ENCODE data around the gene ZFHX3. TPM values are rescaled to one million over a fixed set of nuclear protein-coding genes. Genes with fewer than 3 reads are reported as not detected.

ZFHX3 gene
- total RNA-seq, 6 experiments from 2014 or later, result 14.5 to 25.8 (median 15.8) TPM

DNA sequence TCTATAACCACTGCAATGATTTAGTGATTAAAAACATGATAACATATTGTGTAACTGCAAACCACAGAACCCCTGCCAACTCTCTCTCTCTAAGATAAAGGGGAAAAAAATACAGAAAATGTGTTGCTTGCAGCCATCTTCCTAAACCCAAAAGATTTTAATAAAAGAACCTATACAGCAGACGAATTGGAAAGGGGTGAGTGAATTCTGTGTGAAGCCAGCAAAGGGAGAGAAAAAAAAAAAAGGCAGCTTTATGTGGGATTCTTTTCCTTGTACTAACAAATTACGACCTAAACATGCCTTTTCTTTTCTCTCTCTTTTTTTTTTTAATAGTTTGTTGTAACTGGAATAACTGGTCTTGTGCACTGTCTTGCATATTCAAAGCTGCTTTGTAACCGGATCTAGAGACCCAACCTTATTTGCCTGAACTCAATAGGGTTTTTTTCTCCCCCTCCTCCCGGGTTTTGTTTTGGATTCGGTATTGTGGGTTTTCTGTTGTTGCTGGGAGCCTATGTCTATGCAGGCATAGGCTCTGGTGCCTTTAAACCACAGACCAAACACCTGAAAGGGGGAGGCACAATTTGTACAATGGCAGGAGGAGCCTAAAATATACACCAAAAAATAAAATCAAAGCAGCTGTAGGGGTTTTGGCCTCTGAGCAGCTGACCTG is 7.0 kb upstream of the ZFHX3 start:
- H3K27ac Mint-ChIP-seq, result peak overlapping the region; percentile 46
- H3K9me3 Mint-ChIP-seq, result no peaks in the 10 kb centered on the region
- TF ChIP-seq, protein P1, sequence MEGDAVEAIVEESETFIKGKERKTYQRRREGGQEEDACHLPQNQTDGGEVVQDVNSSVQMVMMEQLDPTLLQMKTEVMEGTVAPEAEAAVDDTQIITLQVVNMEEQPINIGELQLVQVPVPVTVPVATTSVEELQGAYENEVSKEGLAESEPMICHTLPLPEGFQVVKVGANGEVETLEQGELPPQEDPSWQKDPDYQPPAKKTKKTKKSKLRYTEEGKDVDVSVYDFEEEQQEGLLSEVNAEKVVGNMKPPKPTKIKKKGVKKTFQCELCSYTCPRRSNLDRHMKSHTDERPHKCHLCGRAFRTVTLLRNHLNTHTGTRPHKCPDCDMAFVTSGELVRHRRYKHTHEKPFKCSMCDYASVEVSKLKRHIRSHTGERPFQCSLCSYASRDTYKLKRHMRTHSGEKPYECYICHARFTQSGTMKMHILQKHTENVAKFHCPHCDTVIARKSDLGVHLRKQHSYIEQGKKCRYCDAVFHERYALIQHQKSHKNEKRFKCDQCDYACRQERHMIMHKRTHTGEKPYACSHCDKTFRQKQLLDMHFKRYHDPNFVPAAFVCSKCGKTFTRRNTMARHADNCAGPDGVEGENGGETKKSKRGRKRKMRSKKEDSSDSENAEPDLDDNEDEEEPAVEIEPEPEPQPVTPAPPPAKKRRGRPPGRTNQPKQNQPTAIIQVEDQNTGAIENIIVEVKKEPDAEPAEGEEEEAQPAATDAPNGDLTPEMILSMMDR (IDR thresholded peaks at IDR 0.05), result no peak
- peak overlapping the region; percentile 54 for H3K4me3 Mint-ChIP-seq
- H3K27me3 Mint-ChIP-seq (ENCODE audit: insufficient read depth), result peaks cover 6% of the 10 kb centered on the region; the same call in 1 of the 2 replicates
- peak; percentile 50 for DNase-seq
- no peaks in the 10 kb centered on the region for H3K36me3 Mint-ChIP-seq (ENCODE audit: low read depth)
- H3K4me1 Mint-ChIP-seq (ENCODE audit: low read depth), result peaks cover 11% of the 10 kb centered on the region

DNA sequence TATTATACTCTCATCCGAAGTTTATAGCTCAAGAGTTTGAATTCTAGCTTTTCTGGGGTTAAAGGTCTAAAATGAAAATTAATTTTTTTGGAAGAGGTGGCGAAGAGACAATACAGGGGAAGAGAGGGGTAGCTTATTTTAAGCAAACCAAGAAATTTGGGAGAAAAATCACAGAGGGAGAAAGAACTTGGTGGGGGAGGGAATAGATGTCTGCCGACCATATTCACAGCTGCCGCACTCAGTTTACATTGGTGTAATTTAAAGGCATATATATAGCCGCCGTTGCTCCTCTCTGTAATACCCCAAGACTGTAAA is 6.5 kb upstream of the ZFHX3 start:
- Mint-ChIP-seq H3K4me1 (ENCODE audit: low read depth) (peaks cover 6% of the 10 kb centered on the region), H3K36me3 (ENCODE audit: low read depth) (no peaks in the 10 kb centered on the region), H3K27me3 (ENCODE audit: insufficient read depth) (peaks cover 6% of the 10 kb centered on the region; the same call in 1 of the 2 replicates), H3K9me3 (no peaks in the 10 kb centered on the region), H3K4me3 (peak overlapping the region; percentile 54), H3K27ac (peak overlapping the region; percentile 46)
- TF ChIP-seq, protein P1 (IDR thresholded peaks at IDR 0.05), result no peak
- DNase-seq, result no peak

DNA sequence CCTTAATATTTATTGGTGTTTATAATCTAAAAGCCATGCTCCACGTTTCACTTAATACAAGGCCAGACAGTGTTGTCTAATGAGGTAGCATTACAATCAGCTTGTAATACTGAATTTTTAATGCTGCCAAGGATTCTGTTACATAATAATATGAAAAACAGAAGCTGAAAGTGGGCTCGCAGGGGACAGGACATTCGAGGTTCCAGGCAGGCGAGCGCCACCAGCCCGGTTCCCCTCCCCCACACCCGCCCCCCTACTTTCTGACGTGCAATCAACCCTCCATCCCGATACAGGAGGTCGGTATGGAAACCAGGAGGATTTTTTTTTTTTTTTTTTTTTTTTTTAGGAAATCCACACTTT is 6.2 kb upstream of the ZFHX3 start:
- H3K4me3 Mint-ChIP-seq, result no peak overlapping the region; the same call in 1 of the 2 replicates
- H3K27me3 Mint-ChIP-seq (ENCODE audit: insufficient read depth), result peaks cover 3% of the 10 kb centered on the region; the same call in 1 of the 2 replicates
- TF ChIP-seq, protein P1 (IDR thresholded peaks at IDR 0.05), result no peak

DNA sequence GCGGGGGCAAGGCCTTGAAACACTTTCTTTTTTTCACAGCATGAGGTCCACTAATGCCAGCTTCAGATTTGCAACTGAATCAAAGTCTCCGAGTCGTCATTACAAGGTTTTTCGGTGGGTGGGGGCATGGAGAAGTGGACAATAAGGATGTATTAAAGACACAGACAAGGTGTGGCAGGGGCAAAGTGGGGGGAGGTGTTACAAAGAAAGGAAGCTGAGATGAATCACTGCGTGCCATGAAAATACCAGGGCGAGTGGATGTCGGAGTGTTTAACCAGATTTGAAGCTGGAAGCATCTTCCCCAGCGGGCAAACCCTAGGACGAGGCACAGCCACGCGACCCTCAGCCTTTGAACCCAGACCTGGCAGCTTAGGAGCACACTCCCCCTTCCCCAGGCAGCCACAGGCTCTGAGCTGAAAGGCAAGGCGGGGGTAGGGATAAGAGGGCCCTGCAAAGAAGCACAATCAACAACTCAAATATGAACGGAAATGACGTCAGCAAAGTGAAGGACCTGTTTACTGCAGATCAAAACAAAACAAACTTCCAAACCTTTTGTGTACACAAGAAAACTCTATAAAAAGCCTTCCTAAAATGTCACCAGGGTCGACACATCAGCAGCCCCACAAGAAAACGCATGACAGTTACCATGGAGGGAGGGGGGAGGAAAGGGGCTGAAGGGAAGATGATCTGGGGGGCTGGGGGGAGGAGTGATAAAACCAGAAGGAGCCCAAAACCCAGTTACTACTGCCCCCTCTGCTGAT is 5.6 kb upstream of the ZFHX3 start:
- Mint-ChIP-seq H3K4me3 (no peak overlapping the region), H3K9me3 (no peaks in the 10 kb centered on the region), H3K36me3 (ENCODE audit: low read depth) (no peaks in the 10 kb centered on the region), H3K27me3 (ENCODE audit: insufficient read depth) (no peaks in the 10 kb centered on the region), H3K27ac (peak overlapping the region; percentile 69; the same call in 1 of the 2 replicates), H3K4me1 (ENCODE audit: low read depth) (no peaks in the 10 kb centered on the region; the same call in 1 of the 2 replicates)
- no peak for DNase-seq
- TF ChIP-seq, protein P1 (IDR thresholded peaks at IDR 0.05), result no peak

More for the DNA sequence above, 6.2 kb upstream of the ZFHX3 start:
- Mint-ChIP-seq H3K27ac (peak overlapping the region; percentile 46; the same call in 1 of the 2 replicates), H3K9me3 (no peaks in the 10 kb centered on the region), H3K36me3 (ENCODE audit: low read depth) (no peaks in the 10 kb centered on the region), H3K4me1 (ENCODE audit: low read depth) (peaks cover 2% of the 10 kb centered on the region)
- no peak for DNase-seq

DNA sequence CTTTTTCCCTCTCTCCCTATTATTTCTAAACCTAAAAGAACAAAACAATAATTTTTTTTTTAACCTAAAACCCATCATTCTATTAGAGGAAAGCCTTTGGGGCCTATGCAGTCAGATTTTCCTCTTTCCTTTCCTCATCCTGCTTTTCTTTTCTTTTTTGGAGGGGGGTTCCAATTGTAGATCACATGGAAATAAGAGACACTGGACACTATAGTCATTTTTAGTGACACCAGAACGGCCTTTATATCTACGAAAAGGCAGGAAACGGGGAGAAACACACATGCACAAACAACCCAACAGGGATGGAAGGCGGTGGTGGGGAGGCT is 5.1 kb upstream of the ZFHX3 start:
- no peak for DNase-seq
- TF ChIP-seq, protein P1 (IDR thresholded peaks at IDR 0.05), result no peak
- Mint-ChIP-seq H3K4me1 (ENCODE audit: low read depth) (no peaks in the 10 kb centered on the region; the same call in 1 of the 2 replicates), H3K27me3 (ENCODE audit: insufficient read depth) (no peaks in the 10 kb centered on the region), H3K36me3 (ENCODE audit: low read depth) (no peaks in the 10 kb centered on the region), H3K9me3 (no peaks in the 10 kb centered on the region), H3K27ac (no peak overlapping the region), H3K4me3 (no peak overlapping the region)

Data from HFFc6 (cell line).